8988T (cell line): ENCODE results near the gene GALNT5.

Experiments
- DNase-seq: peaks from one replicate; pipeline ENCODE4 v3.0.0; 2011

Gene GALNT5

GRCh38 chr2:157292853-157293252 is 35.3 kb downstream of the GALNT5 start:
- DNase-seq, result no peak

- no peak for DNase-seq
Observed at GRCh38 chr2:157296490-157296889, 39.0 kb downstream of the GALNT5 start.

GRCh38 chr2:157296958-157297357 is 39.5 kb downstream of the GALNT5 start:
- no peak for DNase-seq

GRCh38 chr2:157301307-157301706 is 43.8 kb downstream of the GALNT5 start:
- no peak for DNase-seq

GRCh38 chr2:157302492-157303099 is 45.1 kb downstream of the GALNT5 start:
- no peak for DNase-seq

GRCh38 chr2:157303612-157304011 is 46.1 kb downstream of the GALNT5 start:
- no peak for DNase-seq

GRCh38 chr2:157304811-157305722 is 47.6 kb downstream of the GALNT5 start:
- DNase-seq, result no peak

- no peak for DNase-seq
Observed at GRCh38 chr2:157305723-157306110, 48.2 kb downstream of the GALNT5 start.

GRCh38 chr2:157307021-157307420 is 49.5 kb downstream of the GALNT5 start:
- no peak for DNase-seq

- DNase-seq, result no peak
Observed at GRCh38 chr2:157309878-157310277, 52.4 kb downstream of the GALNT5 start.

GRCh38 chr2:157311706-157312105 is 54.2 kb downstream of the GALNT5 start:
- DNase-seq, result no peak

GRCh38 chr2:157312866-157313486 is 55.5 kb downstream of the GALNT5 start:
- no peak for DNase-seq

- DNase-seq, result no peak
Observed at GRCh38 chr2:157315901-157316300, 58.4 kb downstream of the GALNT5 start.

GRCh38 chr2:157318884-157319283 is 61.4 kb downstream of the GALNT5 start:
- DNase-seq, result no peak

- no peak for DNase-seq
Observed at GRCh38 chr2:157319795-157320194, 62.3 kb downstream of the GALNT5 start.

- no peak for DNase-seq
Observed at GRCh38 chr2:157320409-157320808, 62.9 kb downstream of the GALNT5 start.

- no peak for DNase-seq
Observed at GRCh38 chr2:157321466-157321865, 64.0 kb downstream of the GALNT5 start.

- no peak for DNase-seq
Observed at GRCh38 chr2:157322432-157322831, 64.9 kb downstream of the GALNT5 start.

- no peak for DNase-seq
Observed at GRCh38 chr2:157324331-157324843, 66.9 kb downstream of the GALNT5 start.

- no peak for DNase-seq
Observed at GRCh38 chr2:157325786-157326185, 68.3 kb downstream of the GALNT5 start, which contains the start of gene ERMN. TSS of gene ERMN (minus strand) at chr2:157325824. CDS start at chr2:157325642, 182 bp downstream.

GRCh38 chr2:157326698-157327097 is 69.2 kb downstream of the GALNT5 start:
- DNase-seq, result no peak

- DNase-seq, result no peak
Observed at GRCh38 chr2:157327200-157327599, 69.7 kb downstream of the GALNT5 start.
